Breast epithelium (tissue), 4 donors: ENCODE data around the gene SLC4A9. TPM values are rescaled to one million over a fixed set of nuclear protein-coding genes. Genes with fewer than 3 reads are reported as not detected.

Source experiments
- DNase-seq, 2 donors: peaks; one replicate each; pipeline ENCODE4 v3.0.0-alpha.2; 2019; ENCODE audit warnings: low spot score in 2 of 2
- H3K27ac ChIP-seq, 2 donors: fragments of 200-600 bp; sonication (generic) in 1 of 2; one replicate each; pipeline ENCODE4 v1.5.1; 2016 to 2019; ENCODE audit warnings: mild to moderate bottlenecking in 1 of 2
- H3K27me3 ChIP-seq, 2 donors: fragments of 200-600 bp; sonication (generic) in 1 of 2; one replicate each; pipeline versions ENCODE4 v1.5.1 to v1.6.0; 2017 to 2019; ENCODE audit warnings: control low read depth in 1 of 2, mild to moderate bottlenecking in 1 of 2
- H3K36me3 ChIP-seq: fragments of 200-600 bp; one replicate; pipeline ENCODE4 v1.5.1; 2019
- H3K4me1 ChIP-seq, 2 donors: fragments of 200-600 bp; sonication (generic); one replicate each; pipeline ENCODE4 v1.5.1; 2016 to 2019; ENCODE audit warnings: control low read depth in 1 of 2
- H3K4me3 ChIP-seq, 3 donors: fragments of 200-600 bp; sonication (generic); 1 replicate in 2 of 3; 2 replicates in 1 of 3; pipeline ENCODE4 v1.5.1; 2016 to 2019; ENCODE audit warnings: mild to moderate bottlenecking in 3 of 3, moderate library complexity in 2 of 3
- H3K9me3 ChIP-seq, 2 donors: fragments of 200-600 bp; sonication (generic) in 1 of 2; one replicate each; pipeline ENCODE4 v1.5.1; 2016 to 2019; ENCODE audit warnings: control low read depth in 1 of 2
- POLR2A ChIP-seq: fragments of 450-650 bp; IDR thresholded peaks from one replicate; pipeline ENCODE4 v1.6.1; 2016; ENCODE audit warnings: antibody characterized with exemption, mild to moderate bottlenecking, moderate library complexity
- POLR2AphosphoS5 ChIP-seq, 3 donors: sonication (generic); formaldehyde crosslinking; IDR thresholded peaks; one replicate each; pipeline ENCODE4 v1.6.1; 2017; ENCODE audit warnings: antibody characterized with exemption in 3 of 3
- intact Hi-C: fragments of 100-400 bp; cut with DNase I; formaldehyde crosslinking; loops from one replicate; pipeline ENCODE4 v1.15.1; 2023; ENCODE audit warnings: low total_unique reads
- total RNA-seq, 3 donors: library from RNA; depleted of rRNA; stranded (reverse); fragments of >200 nt; gene quantifications; one replicate each; pipeline ENCODE4 v1.1.0, GENCODE V29; 2016
- TF ChIP-seq, protein P1 (sequence below), 3 donors: fragments of 450-650 bp; IDR thresholded peaks; one replicate each; pipeline ENCODE4 v1.5.1; 2016 to 2017; ENCODE audit warnings: antibody characterized with exemption in 3 of 3, mild to moderate bottlenecking in 3 of 3, moderate library complexity in 3 of 3

Gene SLC4A9
- total RNA-seq, 3 donors from 2014 or later, result not detected

DNA sequence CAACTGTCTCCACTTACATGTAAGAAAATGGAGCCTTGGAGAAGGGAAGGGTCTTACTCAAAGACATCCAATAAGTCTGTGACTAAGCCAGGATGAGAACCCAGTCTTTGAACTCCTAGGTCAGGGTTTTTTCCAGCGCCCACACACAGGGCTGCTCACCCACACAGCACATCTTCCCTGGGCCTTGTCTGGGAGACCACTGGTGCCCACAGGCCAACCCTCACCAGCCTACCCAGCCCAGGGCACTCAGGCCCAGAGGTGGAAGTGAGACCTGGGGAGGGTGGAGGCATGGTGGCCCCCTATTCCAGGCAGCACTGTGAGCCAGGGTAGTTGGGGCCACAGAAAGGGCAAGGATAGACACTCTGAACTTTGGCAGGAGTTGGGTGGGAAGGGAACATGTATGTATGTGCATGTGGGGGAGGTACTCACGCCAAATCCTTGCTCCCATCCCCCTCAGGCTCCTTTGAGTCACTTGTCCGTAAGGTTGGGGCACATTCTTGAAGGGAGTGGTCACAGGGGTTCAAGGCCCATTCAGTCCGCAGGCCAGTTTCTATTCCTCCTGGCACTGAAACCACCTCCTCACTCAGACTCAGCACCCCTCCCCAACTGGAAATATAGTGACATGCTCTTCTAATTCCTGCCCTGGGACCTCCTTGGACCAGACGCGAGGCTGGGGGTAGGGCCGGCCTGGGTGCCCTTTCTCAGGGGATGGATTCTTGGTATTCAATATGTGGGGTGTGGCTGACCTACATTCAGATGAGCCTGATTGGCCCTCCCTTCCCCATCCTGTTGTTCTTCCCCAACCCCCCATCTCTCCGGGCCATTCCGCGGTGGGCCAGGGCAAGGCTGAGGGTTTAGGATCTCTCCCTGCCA is 2.9 kb upstream of the SLC4A9 start:
- Histone ChIP-seq H3K27ac (no peak overlapping the region), H3K36me3 (no peaks in the 10 kb centered on the region), H3K4me1 (no peaks in the 10 kb centered on the region), H3K27me3 (no peaks in the 10 kb centered on the region), H3K9me3 (no peaks in the 10 kb centered on the region), H3K4me3 (peak overlapping the region in 2 of 3 donors; percentile 30 to 59)
- intact Hi-C loops, result no loop called here
- TF ChIP-seq POLR2A (no peak), POLR2AphosphoS5 (IDR thresholded peaks at IDR 0.05) (no peak)
- TF ChIP-seq, protein P1, sequence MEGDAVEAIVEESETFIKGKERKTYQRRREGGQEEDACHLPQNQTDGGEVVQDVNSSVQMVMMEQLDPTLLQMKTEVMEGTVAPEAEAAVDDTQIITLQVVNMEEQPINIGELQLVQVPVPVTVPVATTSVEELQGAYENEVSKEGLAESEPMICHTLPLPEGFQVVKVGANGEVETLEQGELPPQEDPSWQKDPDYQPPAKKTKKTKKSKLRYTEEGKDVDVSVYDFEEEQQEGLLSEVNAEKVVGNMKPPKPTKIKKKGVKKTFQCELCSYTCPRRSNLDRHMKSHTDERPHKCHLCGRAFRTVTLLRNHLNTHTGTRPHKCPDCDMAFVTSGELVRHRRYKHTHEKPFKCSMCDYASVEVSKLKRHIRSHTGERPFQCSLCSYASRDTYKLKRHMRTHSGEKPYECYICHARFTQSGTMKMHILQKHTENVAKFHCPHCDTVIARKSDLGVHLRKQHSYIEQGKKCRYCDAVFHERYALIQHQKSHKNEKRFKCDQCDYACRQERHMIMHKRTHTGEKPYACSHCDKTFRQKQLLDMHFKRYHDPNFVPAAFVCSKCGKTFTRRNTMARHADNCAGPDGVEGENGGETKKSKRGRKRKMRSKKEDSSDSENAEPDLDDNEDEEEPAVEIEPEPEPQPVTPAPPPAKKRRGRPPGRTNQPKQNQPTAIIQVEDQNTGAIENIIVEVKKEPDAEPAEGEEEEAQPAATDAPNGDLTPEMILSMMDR (IDR thresholded peaks at IDR 0.05), result no peak
- DNase-seq, result no peak

- intact Hi-C loops, result no loop called here
- Histone ChIP-seq H3K27ac (no peak overlapping the region), H3K36me3 (no peaks in the 10 kb centered on the region), H3K27me3 (no peaks in the 10 kb centered on the region), H3K9me3 (no peaks in the 10 kb centered on the region), H3K4me3 (peak overlapping the region in 2 of 3 donors; percentile 30 to 59), H3K4me1 (no peaks in the 10 kb centered on the region)
- TF ChIP-seq POLR2AphosphoS5 (IDR thresholded peaks at IDR 0.05), result no peak
- TF ChIP-seq, protein P1 (IDR thresholded peaks at IDR 0.05), result peak; percentile 72 to 90 (median 83)
- DNase-seq, result peak; percentile 82 to 84
These were observed 2.3 kb upstream of the SLC4A9 start for GRCh38 chr5:140357726-140358093.

DNA sequence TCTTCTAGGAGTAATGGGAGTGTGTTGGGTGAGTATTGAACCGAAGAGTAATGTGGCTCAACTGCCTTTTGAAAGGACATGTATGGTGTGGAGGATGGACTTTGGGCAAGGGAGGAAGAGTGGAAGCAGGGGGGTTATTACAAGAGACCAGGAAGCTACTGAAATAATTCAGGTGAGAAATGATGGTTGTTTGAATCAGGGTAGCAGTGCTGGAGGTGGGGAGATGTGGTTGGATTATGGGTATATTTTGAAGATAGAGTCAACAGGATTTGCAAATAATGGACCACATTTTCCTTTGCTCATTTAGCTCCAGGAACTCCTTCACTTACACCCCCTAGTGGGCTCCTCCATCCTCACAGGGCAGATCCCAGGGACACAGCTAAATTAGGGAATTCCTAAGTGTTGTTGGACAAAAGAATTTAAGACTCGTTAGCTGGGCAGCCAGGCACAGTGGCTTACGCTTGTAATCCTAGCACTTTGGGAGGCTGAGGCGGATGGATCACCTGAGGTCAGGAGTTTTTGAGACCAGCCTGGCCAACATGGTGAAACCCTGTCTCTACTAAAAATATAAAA is 1.2 kb upstream of the SLC4A9 start:
- DNase-seq, result no peak
- intact Hi-C loops, result no loop called here
- no peak overlapping the region for H3K4me3 ChIP-seq
- H3K27ac ChIP-seq, result no peak overlapping the region
- no peaks in the 10 kb centered on the region for H3K36me3 ChIP-seq
- no peaks in the 10 kb centered on the region for H3K9me3 ChIP-seq
- no peaks in the 10 kb centered on the region for H3K4me1 ChIP-seq
- H3K27me3 ChIP-seq, result no peaks in the 10 kb centered on the region
- TF ChIP-seq POLR2AphosphoS5 (IDR thresholded peaks at IDR 0.05) (no peak), POLR2A (no peak)
- TF ChIP-seq, protein P1 (IDR thresholded peaks at IDR 0.05), result no peak

- Histone ChIP-seq H3K4me3 (no peak overlapping the region), H3K4me1 (no peaks in the 10 kb centered on the region), H3K36me3 (no peaks in the 10 kb centered on the region), H3K9me3 (no peaks in the 10 kb centered on the region), H3K27me3 (no peaks in the 10 kb centered on the region), H3K27ac (no peak overlapping the region)
- intact Hi-C loops, result no loop called here
- DNase-seq, result no peak
- TF ChIP-seq POLR2A (no peak), POLR2AphosphoS5 (IDR thresholded peaks at IDR 0.05) (no peak)
- TF ChIP-seq, protein P1 (IDR thresholded peaks at IDR 0.05), result no peak
These were observed 886 bp downstream of the SLC4A9 start for GRCh38 chr5:140360681-140361479.
